GM12801 (cell line): ENCODE results near the gene IL1RAP.

Experiments used
- TF ChIP-seq, protein P1 (sequence below): IDR thresholded peaks from one replicate; pipeline ENCODE4 v1.5.1; 2011; ENCODE audit warnings: control low read depth; ENCODE audit not compliant: insufficient read length; ENCODE audit errors: extremely low read depth

IL1RAP gene, protein sequence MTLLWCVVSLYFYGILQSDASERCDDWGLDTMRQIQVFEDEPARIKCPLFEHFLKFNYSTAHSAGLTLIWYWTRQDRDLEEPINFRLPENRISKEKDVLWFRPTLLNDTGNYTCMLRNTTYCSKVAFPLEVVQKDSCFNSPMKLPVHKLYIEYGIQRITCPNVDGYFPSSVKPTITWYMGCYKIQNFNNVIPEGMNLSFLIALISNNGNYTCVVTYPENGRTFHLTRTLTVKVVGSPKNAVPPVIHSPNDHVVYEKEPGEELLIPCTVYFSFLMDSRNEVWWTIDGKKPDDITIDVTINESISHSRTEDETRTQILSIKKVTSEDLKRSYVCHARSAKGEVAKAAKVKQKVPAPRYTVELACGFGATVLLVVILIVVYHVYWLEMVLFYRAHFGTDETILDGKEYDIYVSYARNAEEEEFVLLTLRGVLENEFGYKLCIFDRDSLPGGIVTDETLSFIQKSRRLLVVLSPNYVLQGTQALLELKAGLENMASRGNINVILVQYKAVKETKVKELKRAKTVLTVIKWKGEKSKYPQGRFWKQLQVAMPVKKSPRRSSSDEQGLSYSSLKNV

DNA sequence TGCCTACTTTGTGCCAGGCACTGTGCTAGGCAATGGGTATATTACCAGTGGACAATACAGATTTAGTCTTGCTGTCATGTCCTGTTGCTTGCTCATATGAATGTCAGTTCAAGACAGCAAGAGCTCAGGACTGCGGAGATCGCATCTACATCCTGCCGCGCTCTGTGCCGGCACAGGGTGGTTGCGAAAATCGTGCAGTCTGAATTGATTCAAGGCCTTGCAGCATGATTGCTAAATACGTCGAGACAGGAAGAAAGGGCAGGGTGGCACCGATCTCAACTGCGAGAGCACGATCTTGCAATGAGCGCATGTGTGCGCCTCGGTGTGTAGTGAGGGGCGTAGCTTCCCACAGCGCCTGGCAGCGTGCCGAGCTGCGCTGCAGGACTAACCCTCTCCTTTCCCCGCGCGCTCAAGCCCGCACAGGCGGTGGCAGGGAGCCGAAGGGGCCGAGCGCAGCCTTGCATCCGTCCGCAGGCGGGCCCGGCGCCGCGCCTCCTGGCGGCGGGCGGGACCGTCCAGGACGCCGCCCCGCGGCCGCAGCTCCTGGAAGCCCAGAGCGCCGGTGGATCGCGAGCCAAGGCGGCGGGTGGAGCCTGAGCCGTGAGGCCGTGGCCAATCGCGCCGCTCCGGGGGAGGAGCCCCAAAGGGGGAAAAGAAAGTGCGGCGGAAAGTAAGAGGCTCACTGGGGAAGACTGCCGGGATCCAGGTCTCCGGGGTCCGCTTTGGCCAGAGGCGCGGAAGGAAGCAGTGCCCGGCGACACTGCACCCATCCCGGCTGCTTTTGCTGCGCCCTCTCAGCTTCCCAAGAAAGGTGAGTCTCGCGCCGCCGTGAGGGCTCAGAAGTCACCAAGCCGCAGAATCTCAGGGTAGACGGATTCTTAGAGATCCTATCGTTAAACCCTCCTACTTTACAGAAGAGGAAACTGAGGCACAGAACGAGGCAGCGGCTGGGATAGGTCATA is at the start of gene IL1RAP:
TSS of gene IL1RAP (plus strand) at position 677 of the 962 bp plus-strand sequence. CDS start 50,205 bp downstream, outside the sequence.
- TF ChIP-seq, protein P1, sequence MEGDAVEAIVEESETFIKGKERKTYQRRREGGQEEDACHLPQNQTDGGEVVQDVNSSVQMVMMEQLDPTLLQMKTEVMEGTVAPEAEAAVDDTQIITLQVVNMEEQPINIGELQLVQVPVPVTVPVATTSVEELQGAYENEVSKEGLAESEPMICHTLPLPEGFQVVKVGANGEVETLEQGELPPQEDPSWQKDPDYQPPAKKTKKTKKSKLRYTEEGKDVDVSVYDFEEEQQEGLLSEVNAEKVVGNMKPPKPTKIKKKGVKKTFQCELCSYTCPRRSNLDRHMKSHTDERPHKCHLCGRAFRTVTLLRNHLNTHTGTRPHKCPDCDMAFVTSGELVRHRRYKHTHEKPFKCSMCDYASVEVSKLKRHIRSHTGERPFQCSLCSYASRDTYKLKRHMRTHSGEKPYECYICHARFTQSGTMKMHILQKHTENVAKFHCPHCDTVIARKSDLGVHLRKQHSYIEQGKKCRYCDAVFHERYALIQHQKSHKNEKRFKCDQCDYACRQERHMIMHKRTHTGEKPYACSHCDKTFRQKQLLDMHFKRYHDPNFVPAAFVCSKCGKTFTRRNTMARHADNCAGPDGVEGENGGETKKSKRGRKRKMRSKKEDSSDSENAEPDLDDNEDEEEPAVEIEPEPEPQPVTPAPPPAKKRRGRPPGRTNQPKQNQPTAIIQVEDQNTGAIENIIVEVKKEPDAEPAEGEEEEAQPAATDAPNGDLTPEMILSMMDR, result no peak

DNA sequence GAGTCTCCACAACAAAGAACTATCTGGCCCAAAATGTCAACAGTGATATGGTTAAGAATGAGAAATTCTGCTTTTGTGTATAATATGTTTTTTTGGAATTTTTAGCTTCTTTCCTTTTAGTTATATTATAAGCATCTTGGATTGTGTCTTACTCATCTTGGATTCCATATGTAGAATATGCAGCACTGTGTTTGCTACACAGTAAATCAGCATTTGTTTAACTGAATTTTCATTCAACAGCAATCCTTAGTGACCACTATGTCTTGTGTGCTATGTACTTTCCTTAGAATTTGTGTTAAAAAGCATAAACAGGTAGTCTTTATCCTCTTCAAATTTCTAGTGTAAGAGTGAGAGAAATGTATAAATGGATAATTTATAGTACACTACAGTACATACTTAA is 46.0 kb upstream of the IL1RAP start:
- TF ChIP-seq, protein P1, result no peak

DNA sequence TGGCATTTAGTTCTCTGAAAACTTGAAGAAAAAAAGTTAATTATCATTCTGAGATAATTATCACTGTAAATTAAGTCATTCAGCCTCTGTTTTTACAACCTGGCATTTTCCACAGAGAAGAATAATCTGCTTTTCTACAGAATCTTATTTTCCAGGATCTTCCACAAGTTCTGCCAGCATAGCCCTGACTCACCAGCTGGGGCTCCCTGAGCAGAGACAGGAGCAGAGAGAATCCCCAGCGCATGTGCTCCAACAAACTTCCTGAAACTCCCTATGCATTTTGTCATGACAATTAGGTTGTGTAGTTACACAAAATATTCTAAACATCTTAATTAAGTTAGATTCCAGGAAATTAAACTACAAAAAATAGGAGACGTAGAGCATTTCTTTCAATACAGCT is 32.1 kb upstream of the IL1RAP start:
- TF ChIP-seq, protein P1, result no peak

DNA sequence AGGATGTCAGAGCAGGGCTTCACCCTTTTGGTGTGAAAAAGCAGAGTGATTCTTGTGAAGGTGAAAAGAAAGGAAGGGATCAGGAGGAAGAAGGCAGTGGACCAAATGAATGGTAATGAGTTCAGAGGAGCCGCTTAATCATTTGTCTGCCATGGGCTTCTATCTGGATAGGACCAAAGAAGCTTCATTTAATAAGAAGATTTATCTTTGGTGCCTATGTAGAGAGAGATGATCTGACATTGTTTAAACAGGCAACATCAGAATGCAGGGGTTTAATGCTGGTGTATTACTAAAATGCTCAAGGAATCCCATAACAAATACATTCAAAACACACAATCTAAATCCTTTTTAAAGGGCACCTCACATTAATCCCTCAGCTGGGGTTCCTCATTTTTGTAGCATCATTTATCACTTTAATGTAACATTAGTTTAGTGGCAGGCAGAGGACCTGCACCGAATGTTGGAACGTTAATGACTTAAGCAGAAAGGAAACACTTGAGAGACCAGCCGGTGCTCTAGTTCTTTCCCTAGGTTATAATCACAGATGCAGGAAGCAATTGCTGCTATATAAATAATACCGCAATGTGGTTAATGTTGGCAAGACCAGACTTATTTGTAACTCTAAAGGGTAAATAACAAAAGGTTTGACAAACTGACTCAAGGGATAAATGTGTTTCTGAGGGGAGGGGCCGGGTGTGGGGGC is 27.9 kb upstream of the IL1RAP start:
- TF ChIP-seq, protein P1, result no peak

DNA sequence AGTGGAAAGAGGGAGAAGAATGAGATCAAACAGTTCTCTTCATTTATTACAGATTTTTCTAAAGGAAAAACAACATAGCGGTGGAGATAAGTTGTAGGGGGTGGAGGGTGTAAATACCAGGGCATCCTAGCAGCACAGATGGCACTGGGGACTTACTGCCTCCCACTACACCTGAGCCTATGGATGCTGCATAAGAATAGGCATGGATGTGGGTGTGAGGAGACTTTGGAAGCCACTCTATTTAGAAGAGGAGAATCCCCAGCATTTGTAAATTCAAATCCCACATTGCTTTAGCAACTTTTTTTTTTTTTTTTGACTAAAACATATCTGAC is 27.4 kb upstream of the IL1RAP start:
- TF ChIP-seq, protein P1, result no peak

DNA sequence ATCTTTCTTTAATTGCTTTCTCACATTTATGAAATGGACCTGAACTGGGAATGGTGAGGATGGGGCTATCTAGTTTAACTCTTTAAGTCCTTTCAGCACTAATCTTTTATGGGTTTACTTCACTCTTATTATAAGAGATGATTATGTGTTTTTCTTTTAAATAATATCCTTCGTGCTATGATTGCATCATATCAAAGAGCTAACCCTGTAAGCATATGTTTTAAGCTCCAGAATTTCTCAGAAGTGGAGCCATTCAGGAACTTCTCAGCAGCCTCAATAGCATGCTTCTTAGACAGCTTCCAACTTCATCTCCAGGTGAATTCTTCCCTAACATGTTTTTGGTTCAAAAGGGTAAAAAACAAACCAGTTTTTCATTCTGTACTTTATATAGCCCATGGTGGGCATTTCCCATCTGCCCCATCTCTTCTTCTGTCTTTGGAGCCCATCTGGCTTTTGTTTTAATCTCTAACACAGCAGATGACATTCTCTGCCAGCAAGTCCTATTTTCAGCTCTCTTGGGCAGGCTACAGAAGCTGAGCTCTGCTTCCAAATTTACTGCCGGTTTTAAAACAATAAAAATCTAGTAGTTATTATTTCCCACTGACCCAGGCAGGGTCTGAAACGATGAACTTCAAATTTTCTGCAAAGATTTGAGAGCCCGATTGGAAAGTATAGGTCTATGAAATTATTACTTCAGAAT is 26.8 kb upstream of the IL1RAP start:
- TF ChIP-seq, protein P1, result no peak
